OCI-LY1 (cell line): ENCODE measurements around the gene FAM107B.

Experiments
- H2AFZ ChIP-seq: fragments of 200-600 bp; sonication (generic), shearing (Covaris generic); 2 replicates; pipeline ENCODE4 v1.6.0; 2014; ENCODE audit warnings: antibody characterized with exemption, mild to moderate bottlenecking, low read length
- H3F3A ChIP-seq: fragments of 200-600 bp; sonication (generic), shearing (Covaris generic); 2 replicates; pipeline ENCODE4 v1.6.0; 2014; ENCODE audit warnings: mild to moderate bottlenecking, antibody characterized with exemption, low read length, moderate library complexity; ENCODE audit not compliant: insufficient read depth
- H3K27ac ChIP-seq: fragments of 200-600 bp; sonication (generic); 2 replicates; pipeline ENCODE4 v1.5.1; 2014; ENCODE audit warnings: low read length, mixed run types, mild to moderate bottlenecking, low read depth; ENCODE audit not compliant: poor library complexity, severe bottlenecking
- H3K27me3 ChIP-seq: fragments of 200-600 bp; sonication (generic); 2 replicates; pipeline ENCODE4 v1.6.0; 2014; ENCODE audit warnings: antibody characterized with exemption, mild to moderate bottlenecking, low read length, moderate library complexity; ENCODE audit not compliant: insufficient read depth
- H3K36me3 ChIP-seq: fragments of 200-600 bp; sonication (generic); 2 replicates; pipeline ENCODE4 v1.6.1; 2014; ENCODE audit warnings: mild to moderate bottlenecking, antibody characterized with exemption, low read length, moderate library complexity, mixed read lengths; ENCODE audit not compliant: insufficient read depth
- H3K4me1 ChIP-seq: fragments of 200-600 bp; sonication (generic); 2 replicates; pipeline ENCODE4 v1.5.1; 2014; ENCODE audit warnings: mild to moderate bottlenecking, low read length, moderate library complexity; ENCODE audit not compliant: insufficient read depth, severe bottlenecking
- H3K4me2 ChIP-seq: fragments of 200-600 bp; sonication (generic), shearing (Covaris generic); 2 replicates; pipeline ENCODE4 v1.6.1; 2014; ENCODE audit warnings: low read length
- H3K4me3 ChIP-seq: fragments of 200-600 bp; sonication (generic); 2 replicates; pipeline ENCODE4 v1.5.1; 2014; ENCODE audit warnings: low read length, low read depth, mild to moderate bottlenecking, mixed read lengths; ENCODE audit not compliant: poor library complexity, severe bottlenecking
- H3K79me2 ChIP-seq: fragments of 200-600 bp; shearing (Covaris generic); 2 replicates; pipeline ENCODE4 v1.6.1; 2016; ENCODE audit warnings: mixed run types, low read length, mixed read lengths; ENCODE audit not compliant: insufficient read depth
- H3K9ac ChIP-seq: fragments of 200-600 bp; sonication (generic), shearing (Covaris generic); 2 replicates; pipeline ENCODE4 v1.6.1; 2014; ENCODE audit warnings: mild to moderate bottlenecking, low read length, mixed read lengths
- H3K9me2 ChIP-seq: fragments of 200-600 bp; sonication (generic), shearing (Covaris generic); 2 replicates; pipeline ENCODE4 v1.6.1; 2014; ENCODE audit warnings: low read depth, mild to moderate bottlenecking, low read length, mixed read lengths
- H3K9me3 ChIP-seq: fragments of 200-600 bp; shearing (Covaris generic); 2 replicates; pipeline ENCODE4 v1.6.1; 2014; ENCODE audit warnings: low read length, mixed read lengths
- H4K20me1 ChIP-seq: fragments of 200-600 bp; sonication (generic), shearing (Covaris generic); 2 replicates; pipeline ENCODE4 v1.6.0; 2016; ENCODE audit warnings: mild to moderate bottlenecking, low read length; ENCODE audit not compliant: insufficient read depth
- CTCF ChIP-seq: fragments of 200-600 bp; sonication (generic), shearing (Covaris generic); IDR thresholded peaks from 2 replicates; pipeline ENCODE4 v1.5.1; 2017; ENCODE audit warnings: mild to moderate bottlenecking, antibody characterized with exemption, low read length, moderate library complexity, mixed read lengths
- EZH2 ChIP-seq: fragments of 200-600 bp; sonication (generic), shearing (Covaris generic); IDR thresholded peaks from 2 replicates; pipeline ENCODE4 v1.8.0; 2017; ENCODE audit warnings: borderline replicate concordance, mixed run types, mild to moderate bottlenecking, antibody characterized with exemption, low read length, moderate library complexity, mixed read lengths

FAM107B gene

GRCh38 chr10:14588084-14588937 is 186.4 kb downstream of the FAM107B start:
- peak overlapping the region; percentile 1 for H3K4me3 ChIP-seq
- no peak for TF ChIP-seq CTCF
- no peak for TF ChIP-seq EZH2
- peaks cover 95% of the 10 kb centered on the region for H3K4me1 ChIP-seq
- H3K9me3 ChIP-seq: no peaks in the 10 kb centered on the region
- H4K20me1 ChIP-seq: no peaks in the 10 kb centered on the region
- H3K36me3 ChIP-seq: peaks cover 72% of the 10 kb centered on the region
- H2AFZ ChIP-seq: no peak overlapping the region
- H3K79me2 ChIP-seq: peaks cover 100% of the 10 kb centered on the region
- H3K4me2 ChIP-seq: peak overlapping the region; percentile 67
- no peaks in the 10 kb centered on the region for H3F3A ChIP-seq
- H3K27ac ChIP-seq: peak overlapping the region; percentile 82
- no peaks in the 10 kb centered on the region for H3K27me3 ChIP-seq
- peak overlapping the region; percentile 45; the same call in 1 of the 2 replicates for H3K9ac ChIP-seq
- H3K9me2 ChIP-seq: no peaks in the 10 kb centered on the region

GRCh38 chr10:14587540-14588083 is 187.1 kb downstream of the FAM107B start:
- H3K4me2 ChIP-seq: peak overlapping the region; percentile 67
- H3K79me2 ChIP-seq: peaks cover 100% of the 10 kb centered on the region
- H3K9me2 ChIP-seq: no peaks in the 10 kb centered on the region
- no peaks in the 10 kb centered on the region for H3K27me3 ChIP-seq
- peak overlapping the region; percentile 1 for H3K4me3 ChIP-seq
- peaks cover 66% of the 10 kb centered on the region for H3K36me3 ChIP-seq
- peaks cover 100% of the 10 kb centered on the region for H3K4me1 ChIP-seq
- H3K27ac ChIP-seq: peak overlapping the region; percentile 82
- no peaks in the 10 kb centered on the region for H4K20me1 ChIP-seq
- H3K9me3 ChIP-seq: no peaks in the 10 kb centered on the region
- H3F3A ChIP-seq: no peaks in the 10 kb centered on the region
- no peak for TF ChIP-seq CTCF
- no peak for TF ChIP-seq EZH2
- no peak overlapping the region for H2AFZ ChIP-seq
- peak overlapping the region; percentile 45; the same call in 1 of the 2 replicates for H3K9ac ChIP-seq

- Histone ChIP-seq H3F3A (no peaks in the 10 kb centered on the region), H3K9ac (no peak overlapping the region; the same call in 1 of the 2 replicates), H3K4me3 (no peak overlapping the region), H3K4me2 (peak overlapping the region; percentile 67; the same call in 1 of the 2 replicates), H3K9me2 (no peaks in the 10 kb centered on the region), H2AFZ (no peak overlapping the region), H3K27ac (peak overlapping the region; percentile 82), H4K20me1 (no peaks in the 10 kb centered on the region), H3K27me3 (no peaks in the 10 kb centered on the region), H3K4me1 (peaks cover 99% of the 10 kb centered on the region), H3K36me3 (peaks cover 59% of the 10 kb centered on the region), H3K79me2 (peaks cover 100% of the 10 kb centered on the region), H3K9me3 (no peaks in the 10 kb centered on the region)
- TF ChIP-seq CTCF (no peak), EZH2 (no peak)
Observed at GRCh38 chr10:14586901-14587300, 187.8 kb downstream of the FAM107B start.
